Kidney tubule cell (primary cell): Measurements from ENCODE around the gene RANBP17.
A peak's percentile ranks its signal among the peaks of the same experiment; 100 is the strongest.
"Not testable (repeated sequence)": the region's sequence is repeated elsewhere in the genome, so short reads cannot be mapped to it uniquely, and the experiment has no call there.

Experiments
- DNase-seq: peaks from one replicate; pipeline ENCODE4 v3.0.0-alpha.2; 2018; ENCODE audit warnings: low spot score

Gene RANBP17

GRCh38 chr5:170867825-170868224, 6.0 kb downstream of the RANBP17 start:
- no peak for DNase-seq

GRCh38 chr5:170870390-170870789, 8.6 kb downstream of the RANBP17 start:
- DNase-seq: not testable (repeated sequence)

- DNase-seq: no peak
These were observed 12.2 kb downstream of the RANBP17 start for GRCh38 chr5:170874017-170874416.

GRCh38 chr5:170875811-170876210, 14.0 kb downstream of the RANBP17 start:
- no peak for DNase-seq

GRCh38 chr5:170880084-170880483, 18.3 kb downstream of the RANBP17 start:
- DNase-seq: no peak

- DNase-seq: no peak
These were observed 20.5 kb downstream of the RANBP17 start for GRCh38 chr5:170882345-170882744.

- DNase-seq: no peak
These were observed 23.4 kb downstream of the RANBP17 start for GRCh38 chr5:170885256-170885655.

- DNase-seq: peak; percentile 53
These were observed 24.0 kb downstream of the RANBP17 start for GRCh38 chr5:170885809-170886208.

- no peak for DNase-seq
These were observed 24.5 kb downstream of the RANBP17 start for GRCh38 chr5:170886210-170886894.

GRCh38 chr5:170892196-170892595, 30.4 kb downstream of the RANBP17 start:
- no peak for DNase-seq

- DNase-seq: no peak
These were observed 32.8 kb downstream of the RANBP17 start for GRCh38 chr5:170894665-170895064.

- no peak for DNase-seq
These were observed 35.0 kb downstream of the RANBP17 start for GRCh38 chr5:170896779-170897178.

GRCh38 chr5:170903075-170903474, 41.3 kb downstream of the RANBP17 start:
- DNase-seq: no peak

- peak; percentile 58 for DNase-seq
These were observed 45.9 kb downstream of the RANBP17 start for GRCh38 chr5:170907758-170908157.

- no peak for DNase-seq
These were observed 51.8 kb downstream of the RANBP17 start for GRCh38 chr5:170913573-170913972.

- no peak for DNase-seq
These were observed 55.3 kb downstream of the RANBP17 start for GRCh38 chr5:170917113-170917512.

- DNase-seq: no peak
These were observed 58.4 kb downstream of the RANBP17 start for GRCh38 chr5:170920196-170920595.

- DNase-seq: not testable (repeated sequence)
These were observed 60.5 kb downstream of the RANBP17 start for GRCh38 chr5:170922331-170922730.

- DNase-seq: no peak
These were observed 62.2 kb downstream of the RANBP17 start for GRCh38 chr5:170923910-170924620.

GRCh38 chr5:170935534-170936218, 73.9 kb downstream of the RANBP17 start:
- DNase-seq: not testable (repeated sequence)

GRCh38 chr5:170937072-170937471, 75.3 kb downstream of the RANBP17 start:
- DNase-seq: no peak

GRCh38 chr5:170937914-170938313, 76.1 kb downstream of the RANBP17 start:
- no peak for DNase-seq

- no peak for DNase-seq
These were observed 77.4 kb downstream of the RANBP17 start for GRCh38 chr5:170939178-170939577.
